ENCODE data around the gene CAMSAP3. TPM values are rescaled to one million over a fixed set of nuclear protein-coding genes. Genes with fewer than 3 reads are reported as not detected.

CAMSAP3 gene
- total and polyA plus RNA-seq, 2 donors (not counting 1 experiment from before 2014, with no cell fraction given): 1.0 to 1.3 TPM

GRCh38 chr19:7622933-7623685 lies 27.4 kb downstream of the CAMSAP3 start:
- H3K79me2 ChIP-seq (ENCODE audit: control insufficient read depth, insufficient read depth, low read length): peaks cover 21% of the 10 kb centered on the region
- peaks cover 0 to 2% (median 0%) of the 10 kb centered on the region in 3 donors for H3K9me3 ChIP-seq (ENCODE audit: control extremely low read depth in 1 of 3, control insufficient read depth in 2 of 3, insufficient read depth in 1 of 3, low read length in 2 of 3)
- TF ChIP-seq CTCF (IDR thresholded peaks at IDR 0.05) (no peak), EZH2 (IDR thresholded peaks at IDR 0.05; ENCODE audit: borderline replicate concordance, insufficient read depth, low read depth, low read length, poor library complexity, severe bottlenecking) (no peak)
- ChIA-PET POLR2A (no interaction called here), CTCF (interaction anchor here (0.5 kb wide), 1 partner anchor 55 kb away, joined by 3 read pairs; no protein-coding TSS in a partner anchor)
- no peaks in the 10 kb centered on the region for H3K27me3 Mint-ChIP-seq
- no peak overlapping the region for H3K9ac ChIP-seq (ENCODE audit: low read length)
- H3K4me1 Mint-ChIP-seq: peaks cover 9% of the 10 kb centered on the region
- H3K27ac ChIP-seq (ENCODE audit: low read length in 2 of 2): no peak overlapping the region
- no peak overlapping the region for H3K27ac Mint-ChIP-seq
- peaks cover under 1 to 9% of the 10 kb centered on the region in 2 donors for H3K4me1 ChIP-seq (ENCODE audit: control insufficient read depth in 2 of 2, insufficient read depth in 2 of 2, low read length in 2 of 2)
- intact Hi-C loops (cut with micrococcal nuclease): no loop called here
- peaks cover 33% of the 10 kb centered on the region for H4K20me1 ChIP-seq (ENCODE audit: control insufficient read depth, insufficient read depth, low read length, poor library complexity, severe bottlenecking)
- H3K27me3 ChIP-seq (replicated peaks in 1 of 4; ENCODE audit: control extremely low read depth in 1 of 4, control insufficient read depth in 3 of 4, insufficient read depth in 4 of 4, low read length in 3 of 4): no peaks in the 10 kb centered on the region
- DNase-seq (no peak), ATAC-seq (ENCODE audit: low read depth) (no peak)
- H3K36me3 ChIP-seq (replicated peaks in 1 of 2; ENCODE audit: control extremely low read depth in 1 of 2, control insufficient read depth in 1 of 2, extremely low read depth in 1 of 2, insufficient read depth in 2 of 2, low read length in 1 of 2): peaks cover 5 to 87% of the 10 kb centered on the region in 2 experiments
- H3K4me3 ChIP-seq (ENCODE audit: control extremely low read depth in 1 of 5, extremely low read depth in 1 of 5, insufficient read depth in 1 of 5, low read depth in 2 of 5, low read length in 4 of 5): no peak overlapping the region
- H3K4me3 Mint-ChIP-seq: no peak overlapping the region
- no peak overlapping the region for H2AFZ ChIP-seq (ENCODE audit: insufficient read depth, low read depth, low read length, poor library complexity, severe bottlenecking)
- H3K9me3 Mint-ChIP-seq (ENCODE audit: insufficient read depth): no peaks in the 10 kb centered on the region
- 94% methylated on average over 14 of the region's 16 CpGs for WGBS (ENCODE audit: insufficient coverage)
- no peak overlapping the region for H3K4me2 ChIP-seq (replicated peaks; ENCODE audit: low read depth, low read length, poor library complexity, severe bottlenecking)

Data from B cell (primary cell).